ENCODE data around the gene VPS36. TPM values are rescaled to one million over a fixed set of nuclear protein-coding genes. Genes with fewer than 3 reads are reported as not detected.

The VPS36 gene
- total and polyA plus RNA-seq, 9 of the 15 experiments (the other 6 are each of a cell fraction or from before 2014, with no cell fraction given), result 8.4 to 30.6 (median 23.7) TPM

DNA sequence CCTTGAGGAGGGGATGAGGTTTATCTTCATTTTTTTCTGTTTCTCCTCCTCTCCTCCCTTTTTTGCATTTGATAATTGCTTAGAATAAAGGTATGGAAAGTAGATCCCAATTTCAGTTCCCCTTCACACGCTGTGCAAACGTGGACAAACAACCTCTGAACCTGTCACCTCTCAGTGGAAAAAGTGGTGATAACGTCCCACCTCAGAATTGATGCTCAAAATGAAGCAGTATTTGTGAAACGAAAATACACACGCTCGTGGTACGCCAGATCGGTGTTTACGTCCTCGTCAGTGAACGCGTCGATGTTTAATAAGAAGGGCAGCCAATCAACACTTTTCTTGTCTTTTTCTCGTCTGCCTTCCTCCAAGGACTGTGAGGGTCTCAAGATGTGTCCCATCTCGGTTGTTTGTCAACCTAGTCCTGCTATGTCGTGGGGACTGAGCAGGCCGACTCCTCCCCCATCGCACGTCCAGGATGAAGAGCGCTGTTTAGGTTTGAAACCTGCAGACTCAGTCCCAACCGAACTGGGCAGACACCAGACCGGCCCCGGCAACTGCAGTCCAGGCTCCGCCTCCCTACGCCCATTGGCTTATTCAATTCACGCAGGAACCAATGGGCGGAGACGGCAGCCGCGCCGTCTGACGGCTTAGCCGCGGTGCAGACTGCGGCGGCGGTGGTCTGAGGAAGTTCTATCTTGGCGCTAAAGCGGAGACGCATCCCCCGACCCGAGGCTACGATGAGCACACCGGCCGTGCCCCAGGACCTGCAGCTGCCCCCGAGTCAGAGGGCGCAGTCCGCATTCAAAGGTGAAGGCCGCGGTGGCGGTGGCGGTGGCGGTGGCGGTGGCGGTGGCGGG lies 4.6 kb upstream of the VPS36 start, which contains the start of gene CKAP2 (continued):
- TF ChIP-seq, protein P1, sequence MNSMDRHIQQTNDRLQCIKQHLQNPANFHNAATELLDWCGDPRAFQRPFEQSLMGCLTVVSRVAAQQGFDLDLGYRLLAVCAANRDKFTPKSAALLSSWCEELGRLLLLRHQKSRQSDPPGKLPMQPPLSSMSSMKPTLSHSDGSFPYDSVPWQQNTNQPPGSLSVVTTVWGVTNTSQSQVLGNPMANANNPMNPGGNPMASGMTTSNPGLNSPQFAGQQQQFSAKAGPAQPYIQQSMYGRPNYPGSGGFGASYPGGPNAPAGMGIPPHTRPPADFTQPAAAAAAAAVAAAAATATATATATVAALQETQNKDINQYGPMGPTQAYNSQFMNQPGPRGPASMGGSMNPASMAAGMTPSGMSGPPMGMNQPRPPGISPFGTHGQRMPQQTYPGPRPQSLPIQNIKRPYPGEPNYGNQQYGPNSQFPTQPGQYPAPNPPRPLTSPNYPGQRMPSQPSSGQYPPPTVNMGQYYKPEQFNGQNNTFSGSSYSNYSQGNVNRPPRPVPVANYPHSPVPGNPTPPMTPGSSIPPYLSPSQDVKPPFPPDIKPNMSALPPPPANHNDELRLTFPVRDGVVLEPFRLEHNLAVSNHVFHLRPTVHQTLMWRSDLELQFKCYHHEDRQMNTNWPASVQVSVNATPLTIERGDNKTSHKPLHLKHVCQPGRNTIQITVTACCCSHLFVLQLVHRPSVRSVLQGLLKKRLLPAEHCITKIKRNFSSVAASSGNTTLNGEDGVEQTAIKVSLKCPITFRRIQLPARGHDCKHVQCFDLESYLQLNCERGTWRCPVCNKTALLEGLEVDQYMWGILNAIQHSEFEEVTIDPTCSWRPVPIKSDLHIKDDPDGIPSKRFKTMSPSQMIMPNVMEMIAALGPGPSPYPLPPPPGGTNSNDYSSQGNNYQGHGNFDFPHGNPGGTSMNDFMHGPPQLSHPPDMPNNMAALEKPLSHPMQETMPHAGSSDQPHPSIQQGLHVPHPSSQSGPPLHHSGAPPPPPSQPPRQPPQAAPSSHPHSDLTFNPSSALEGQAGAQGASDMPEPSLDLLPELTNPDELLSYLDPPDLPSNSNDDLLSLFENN (IDR thresholded peaks at IDR 0.05; ENCODE audit: low read depth in 2 of 2, low read length in 2 of 2), result 0 out of 4 replicates have a peak, but pooled peaks of 1 of the 2 experiments have one; percentile 15
- TF ChIP-seq E2F3 (CRISPR knock-in tag; IDR thresholded peaks at IDR 0.05) (no peak), GMEB1 (CRISPR knock-in tag; IDR thresholded peaks at IDR 0.05) (peak; percentile 47; the same call in 1 of the 2 replicates), OTX1 (CRISPR knock-in tag; IDR thresholded peaks at IDR 0.05) (no peak), DACH1 (IDR thresholded peaks at IDR 0.05; ENCODE audit: partially characterized antibody) (no peak), ZNF23 (CRISPR knock-in tag; IDR thresholded peaks at IDR 0.05) (no peak), JUN (IDR thresholded peaks at IDR 0.05; ENCODE audit: borderline replicate concordance, low read depth, low read length) (0 out of 2 replicates have a peak, but pooled peaks have one; percentile 21), JUN (CRISPR knock-in tag; IDR thresholded peaks at IDR 0.05; ENCODE audit: borderline replicate concordance) (no peak), BCLAF1 (IDR thresholded peaks at IDR 0.05; ENCODE audit: borderline replicate concordance in 1 of 2, control insufficient read depth in 1 of 2, low read depth in 2 of 2, low read length in 1 of 2) (no peak), FOXP1 (CRISPR knock-in tag; IDR thresholded peaks at IDR 0.05) (peak; percentile 26; the same call in 1 of the 2 replicates)
- TF ChIP-seq, protein P2, sequence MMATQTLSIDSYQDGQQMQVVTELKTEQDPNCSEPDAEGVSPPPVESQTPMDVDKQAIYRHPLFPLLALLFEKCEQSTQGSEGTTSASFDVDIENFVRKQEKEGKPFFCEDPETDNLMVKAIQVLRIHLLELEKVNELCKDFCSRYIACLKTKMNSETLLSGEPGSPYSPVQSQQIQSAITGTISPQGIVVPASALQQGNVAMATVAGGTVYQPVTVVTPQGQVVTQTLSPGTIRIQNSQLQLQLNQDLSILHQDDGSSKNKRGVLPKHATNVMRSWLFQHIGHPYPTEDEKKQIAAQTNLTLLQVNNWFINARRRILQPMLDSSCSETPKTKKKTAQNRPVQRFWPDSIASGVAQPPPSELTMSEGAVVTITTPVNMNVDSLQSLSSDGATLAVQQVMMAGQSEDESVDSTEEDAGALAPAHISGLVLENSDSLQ (IDR thresholded peaks at IDR 0.05), result peak; percentile 30; the same call in 1 of the 2 replicates
- TF ChIP-seq, protein P3, sequence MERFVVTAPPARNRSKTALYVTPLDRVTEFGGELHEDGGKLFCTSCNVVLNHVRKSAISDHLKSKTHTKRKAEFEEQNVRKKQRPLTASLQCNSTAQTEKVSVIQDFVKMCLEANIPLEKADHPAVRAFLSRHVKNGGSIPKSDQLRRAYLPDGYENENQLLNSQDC (CRISPR knock-in tag; IDR thresholded peaks at IDR 0.05), result peak; percentile 87; the same call in 1 of the 2 replicates
- TF ChIP-seq, protein P4, sequence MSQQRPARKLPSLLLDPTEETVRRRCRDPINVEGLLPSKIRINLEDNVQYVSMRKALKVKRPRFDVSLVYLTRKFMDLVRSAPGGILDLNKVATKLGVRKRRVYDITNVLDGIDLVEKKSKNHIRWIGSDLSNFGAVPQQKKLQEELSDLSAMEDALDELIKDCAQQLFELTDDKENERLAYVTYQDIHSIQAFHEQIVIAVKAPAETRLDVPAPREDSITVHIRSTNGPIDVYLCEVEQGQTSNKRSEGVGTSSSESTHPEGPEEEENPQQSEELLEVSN (IDR thresholded peaks at IDR 0.05; ENCODE audit: borderline replicate concordance in 1 of 2, extremely low read depth in 1 of 2, insufficient read depth in 1 of 2, insufficient read length in 1 of 2, low read depth in 1 of 2, low read length in 1 of 2, poor library complexity in 1 of 2, severe bottlenecking in 1 of 2), result peak in 1 of 2 experiments; percentile 37
